Motor neuron (in vitro differentiated cells): ENCODE data around the gene ZNF697. TPM values are rescaled to one million over a fixed set of nuclear protein-coding genes. Genes with fewer than 3 reads are reported as not detected.

Source experiments
- ATAC-seq, 8 experiments: fragments of 200-7000 bp; cut with Tn5 transposase; replicated peaks in 6 of 8; 2 replicates each; pipeline ENCODE4 v1.8.0; 2021; ENCODE audit warnings: mild to moderate bottlenecking in 8 of 8, moderate library complexity in 8 of 8
- H3K27ac ChIP-seq, 2 donors: fragments of 250-450 bp; sonication (Bioruptor Pico); 2 replicates each; pipeline ENCODE4 v1.9.0; 2021; ENCODE audit warnings: antibody characterized with exemption in 2 of 2, mild to moderate bottlenecking in 2 of 2, moderate library complexity in 1 of 2
- H3K4me1 ChIP-seq, 2 donors: fragments of 250-450 bp; sonication (Bioruptor Pico); replicated peaks in 1 of 2; 2 replicates each; pipeline ENCODE4 v1.6.1; 2021; ENCODE audit warnings: antibody characterized with exemption in 2 of 2, mild to moderate bottlenecking in 2 of 2, moderate library complexity in 1 of 2
- H3K4me3 ChIP-seq, 5 donors: fragments of 250-450 bp; sonication (Bioruptor Pico); 2 replicates each; pipeline ENCODE4 v1.9.0; 2021; ENCODE audit warnings: antibody characterized with exemption in 5 of 5, mild to moderate bottlenecking in 5 of 5, moderate library complexity in 4 of 5
- WGBS, 10 experiments: fragments of 450-650 bp; shearing (Covaris generic); methylation state at CpG; one replicate each; pipeline ENCODE4 v1.0.0; 2022; 5-methylcytosine and 5-hydroxymethylcytosine counted together
- in situ Hi-C, 9 experiments: fragments of 400-800 bp; cut with MboI; loops; one replicate each; pipeline ENCODE4 v1.15.0; 2021; ENCODE audit warnings: low sequenced_read_pairs in 9 of 9, low pct_unique_long_range_greater_than_20kb in 2 of 9; ENCODE audit not compliant: unreplicated experiment in 9 of 9
- total RNA-seq, 8 experiments: library from RNA; unstranded; fragments of 300-600 nt; gene quantifications; 2 replicates each; pipeline versions ENCODE4 v1.2.3 to v1.2.4, GENCODE V29; 2022

The ZNF697 gene
- total RNA-seq, 8 experiments from 2014 or later = 10.8 to 47.7 (median 29.9) TPM

- 41 to 92% (median 68%) methylated on average over 2 to 5 of the region's 5 CpGs; no CpG with 5 or more reads in 1 of the 10 experiments for WGBS, 10 experiments
- no peak overlapping the region for H3K27ac ChIP-seq
- no peak for ATAC-seq
- no peaks in the 10 kb centered on the region for H3K4me1 ChIP-seq
- in situ Hi-C loops = loop anchor here in 1 of 9 experiments (25.0 kb wide), 1 partner anchor 369 kb away; no protein-coding TSS in a partner anchor
- no peak overlapping the region for H3K4me3 ChIP-seq
Measured at GRCh38 chr1:119656410-119656955, 8.4 kb upstream of the ZNF697 start.

- Histone ChIP-seq H3K27ac (no peak overlapping the region), H3K4me3 (no peak overlapping the region), H3K4me1 (no peaks in the 10 kb centered on the region)
- WGBS, 10 experiments = 42 to 100% (median 82%) methylated on average over 1 of the region's 1 CpG; no CpG with 5 or more reads in 1 of the 10 experiments
- no peak for ATAC-seq
- in situ Hi-C loops = loop anchor here in 1 of 9 experiments (25.0 kb wide), 1 partner anchor 368 kb away; no protein-coding TSS in a partner anchor
Measured at GRCh38 chr1:119655154-119655553, 7.1 kb upstream of the ZNF697 start.

- Histone ChIP-seq H3K27ac (no peak overlapping the region), H3K4me3 (no peak overlapping the region), H3K4me1 (no peaks in the 10 kb centered on the region)
- in situ Hi-C loops = loop anchor here in 1 of 9 experiments (25.0 kb wide), 1 partner anchor 367 kb away; no protein-coding TSS in a partner anchor
- no peak for ATAC-seq
- WGBS, 10 experiments = 13 to 94% (median 78%) methylated on average over 1 to 3 of the region's 3 CpGs
Measured at GRCh38 chr1:119653839-119654170, 5.7 kb upstream of the ZNF697 start.

- no peak for ATAC-seq
- in situ Hi-C loops = loop anchor here in 1 of 9 experiments (25.0 kb wide), 1 partner anchor 366 kb away; no protein-coding TSS in a partner anchor
- whole genome bisulfite sequencing, 10 experiments = 47 to 100% (median 68%) methylated on average over 1 to 4 of the region's 4 CpGs; no CpG with 5 or more reads in 1 of the 10 experiments
- Histone ChIP-seq H3K4me1 (no peaks in the 10 kb centered on the region), H3K27ac (no peak overlapping the region), H3K4me3 (no peak overlapping the region)
Measured at GRCh38 chr1:119653135-119653838, 5.2 kb upstream of the ZNF697 start.

GRCh38 chr1:119652587-119652986, 4.5 kb upstream of the ZNF697 start:
- WGBS, 10 experiments = 82 to 100% (median 90%) methylated on average over 2 to 4 of the region's 4 CpGs; no CpG with 5 or more reads in 2 of the 10 experiments
- ATAC-seq = no peak
- in situ Hi-C loops = loop anchor here in 1 of 9 experiments (25.0 kb wide), 1 partner anchor 365 kb away; no protein-coding TSS in a partner anchor
- no peak overlapping the region for H3K27ac ChIP-seq
- no peak overlapping the region for H3K4me3 ChIP-seq
- no peaks in the 10 kb centered on the region for H3K4me1 ChIP-seq

GRCh38 chr1:119651641-119652040, 3.6 kb upstream of the ZNF697 start:
- H3K27ac ChIP-seq = no peak overlapping the region
- no peak overlapping the region for H3K4me3 ChIP-seq
- in situ Hi-C loops = loop anchor here in 1 of 9 experiments (25.0 kb wide), 1 partner anchor 364 kb away; no protein-coding TSS in a partner anchor
- no peak for ATAC-seq
- WGBS, 10 experiments = 60 to 100% (median 92%) methylated on average over 1 of the region's 1 CpG; no CpG with 5 or more reads in 5 of the 10 experiments
- H3K4me1 ChIP-seq = no peaks in the 10 kb centered on the region

GRCh38 chr1:119651133-119651532, 3.1 kb upstream of the ZNF697 start:
- Histone ChIP-seq H3K4me3 (no peak overlapping the region), H3K4me1 (peaks cover 0 to 5% of the 10 kb centered on the region in 2 donors), H3K27ac (no peak overlapping the region)
- 33 to 95% (median 90%) methylated on average over 1 to 2 of the region's 2 CpGs; no CpG with 5 or more reads in 1 of the 10 experiments for WGBS, 10 experiments
- ATAC-seq = no peak
- in situ Hi-C loops = loop anchor here in 1 of 9 experiments (25.0 kb wide), 1 partner anchor 364 kb away; no protein-coding TSS in a partner anchor

GRCh38 chr1:119648620-119649004, 546 bp upstream of the ZNF697 start:
- WGBS, 10 experiments = 1 to 23% (median 18%) methylated on average over 1 to 10 of the region's 10 CpGs
- in situ Hi-C loops = no loop called here
- H3K4me3 ChIP-seq = peak overlapping the region; percentile 77 to 92 (median 88)
- no peak for ATAC-seq
- H3K27ac ChIP-seq = peak overlapping the region; percentile 90 to 94
- peaks cover 17 to 24% of the 10 kb centered on the region in 2 donors for H3K4me1 ChIP-seq

- Histone ChIP-seq H3K4me1 (peaks cover 19 to 33% of the 10 kb centered on the region in 2 donors), H3K4me3 (peak overlapping the region; percentile 77 to 92 (median 88)), H3K27ac (peak overlapping the region; percentile 90 to 94)
- whole genome bisulfite sequencing, 10 experiments = 0% methylated on average over 1 to 6 of the region's 18 CpGs; no CpG with 5 or more reads in 6 of the 10 experiments
- in situ Hi-C loops = no loop called here
- peak in 6 of 8 experiments; percentile 0 to 15 (median 8) for ATAC-seq
Measured at GRCh38 chr1:119647228-119647733, 785 bp downstream of the ZNF697 start.

- H3K27ac ChIP-seq = peak overlapping the region; percentile 90 to 94
- ATAC-seq = peak in 2 of 8 experiments; percentile 0
Measured at GRCh38 chr1:119646521-119647227, 1.4 kb downstream of the ZNF697 start.

GRCh38 chr1:119639109-119639508, 9.0 kb downstream of the ZNF697 start:
- peak in 5 of 8 experiments; percentile 25 to 56 (median 41) for ATAC-seq
- no peak overlapping the region for H3K27ac ChIP-seq
- peaks cover 44 to 55% of the 10 kb centered on the region in 2 donors for H3K4me1 ChIP-seq
- in situ Hi-C loops = no loop called here
- no peak overlapping the region for H3K4me3 ChIP-seq
- 0 to 100% (median 14%) methylated on average over 1 of the region's 1 CpG; no CpG with 5 or more reads in 1 of the 10 experiments for WGBS, 10 experiments

More at GRCh38 chr1:119646521-119647227, 1.4 kb downstream of the ZNF697 start:
- 0 to 80% (median 31%) methylated on average over 2 to 7 of the region's 15 CpGs; no CpG with 5 or more reads in 1 of the 10 experiments for WGBS, 10 experiments
- H3K4me3 ChIP-seq = peak overlapping the region; percentile 77 to 92 (median 88)
- H3K4me1 ChIP-seq = peaks cover 19 to 33% of the 10 kb centered on the region in 2 donors
- in situ Hi-C loops = no loop called here

- WGBS, 10 experiments = 10 to 83% (median 29%) methylated on average over 1 of the region's 1 CpG; no CpG with 5 or more reads in 2 of the 10 experiments
- H3K4me1 ChIP-seq = peaks cover 51 to 55% of the 10 kb centered on the region in 2 donors
- H3K27ac ChIP-seq = no peak overlapping the region
- H3K4me3 ChIP-seq = no peak overlapping the region
- ATAC-seq = peak in 2 of 8 experiments; percentile 21 to 26
- in situ Hi-C loops = no loop called here
Measured at GRCh38 chr1:119637710-119638109, 10.4 kb downstream of the ZNF697 start.
